Neural cell (in vitro differentiated cells): ENCODE results near the gene IL17A. TPM values are rescaled to one million over a fixed set of nuclear protein-coding genes. Genes with fewer than 3 reads are reported as not detected.

Experiments used
- H2AFZ ChIP-seq: fragments of 200-600, 300-800 bp; sonication (generic), shearing (Covaris generic); 2 replicates; pipeline ENCODE4 v1.6.0; 2014; ENCODE audit warnings: low read depth, mild to moderate bottlenecking, antibody characterized with exemption, low read length, moderate library complexity
- H3F3A ChIP-seq: fragments of 200-600 bp; shearing (Covaris generic); 2 replicates; pipeline ENCODE4 v1.6.1; 2016; ENCODE audit warnings: mild to moderate bottlenecking, moderate library complexity, mixed read lengths, antibody characterized with exemption, low read length; ENCODE audit not compliant: insufficient read depth, poor library complexity, severe bottlenecking
- H3K27ac ChIP-seq: fragments of 200-600, 300-800 bp; sonication (generic), shearing (Covaris generic); 2 replicates; pipeline ENCODE4 v1.5.1; 2014; ENCODE audit warnings: mild to moderate bottlenecking, low read length, moderate library complexity
- H3K27me3 ChIP-seq: fragments of 300-800, 200-600 bp; sonication (generic), shearing (Covaris generic); 2 replicates; pipeline ENCODE4 v1.6.0; 2014; ENCODE audit warnings: mild to moderate bottlenecking, low read depth, low read length, moderate library complexity; ENCODE audit not compliant: insufficient read depth
- H3K36me3 ChIP-seq: fragments of 300-800, 200-600 bp; sonication (generic), shearing (Covaris generic); 2 replicates; pipeline ENCODE4 v1.5.1; 2014; ENCODE audit warnings: mild to moderate bottlenecking, antibody characterized with exemption, low read length, moderate library complexity; ENCODE audit not compliant: insufficient read depth
- H3K4me2 ChIP-seq: fragments of 300-800, 200-600 bp; sonication (generic), shearing (Covaris generic); 2 replicates; pipeline ENCODE4 v1.6.0; 2014; ENCODE audit warnings: mild to moderate bottlenecking, low read length
- H3K4me3 ChIP-seq: fragments of 300-800, 200-600 bp; sonication (generic), shearing (Covaris generic); 2 replicates; pipeline ENCODE4 v1.5.1; 2014; ENCODE audit warnings: mild to moderate bottlenecking, low read length, moderate library complexity
- H3K79me2 ChIP-seq: fragments of 200-600 bp; shearing (Covaris generic); replicated peaks from 2 replicates; pipeline ENCODE4 v1.6.0; 2014; ENCODE audit warnings: mild to moderate bottlenecking, low read length, moderate library complexity; ENCODE audit not compliant: insufficient read depth
- H3K9ac ChIP-seq: fragments of 300-800, 200-600 bp; sonication (generic), shearing (Covaris generic); 2 replicates; pipeline ENCODE4 v1.6.1; 2016; ENCODE audit warnings: mild to moderate bottlenecking, low read length, mixed read lengths
- H3K9me2 ChIP-seq: fragments of 200-600 bp; shearing (Covaris generic); 2 replicates; pipeline ENCODE4 v1.6.1; 2016; ENCODE audit warnings: mild to moderate bottlenecking, low read length, mixed read lengths; ENCODE audit not compliant: insufficient read depth
- H3K9me3 ChIP-seq: fragments of 200-600, 300-800 bp; sonication (generic), shearing (Covaris generic); 2 replicates; pipeline ENCODE4 v1.6.1; 2016; ENCODE audit warnings: mild to moderate bottlenecking, mixed run types, low read length, moderate library complexity, mixed read lengths
- H4K20me1 ChIP-seq: fragments of 200-600 bp; shearing (Covaris generic); 2 replicates; pipeline ENCODE4 v1.6.1; 2016; ENCODE audit warnings: mild to moderate bottlenecking, mixed run types; ENCODE audit not compliant: insufficient read depth
- EP300 ChIP-seq: fragments of 450-650 bp; conservative IDR thresholded peaks from 2 replicates; pipeline ENCODE4 v1.6.1; 2014; ENCODE audit warnings: antibody characterized with exemption, mild to moderate bottlenecking, moderate library complexity; ENCODE audit not compliant: poor library complexity, severe bottlenecking
- EZH2 ChIP-seq: fragments of 200-600, 300-800 bp; shearing (Covaris generic), sonication (generic); IDR thresholded peaks from 2 replicates; pipeline ENCODE4 v1.6.1; 2014; ENCODE audit warnings: antibody characterized with exemption, low read length, borderline replicate concordance, mild to moderate bottlenecking; ENCODE audit not compliant: insufficient read depth, poor library complexity, severe bottlenecking
- MXI1 ChIP-seq: fragments of 450-650 bp; conservative IDR thresholded peaks from 2 replicates; pipeline ENCODE4 v1.6.1; 2014; ENCODE audit warnings: antibody characterized with exemption, mild to moderate bottlenecking; ENCODE audit not compliant: poor library complexity, severe bottlenecking
- POLR2AphosphoS5 ChIP-seq: IDR thresholded peaks from 2 replicates; pipeline ENCODE4 v1.6.1; 2012
- RAD21 ChIP-seq: fragments of 450-650 bp; conservative IDR thresholded peaks from 2 replicates; pipeline ENCODE4 v1.6.1; 2014; ENCODE audit warnings: antibody characterized with exemption, mild to moderate bottlenecking, moderate library complexity
- REST ChIP-seq: IDR thresholded peaks from 2 replicates; pipeline ENCODE4 v1.6.1; 2012; ENCODE audit warnings: borderline replicate concordance
- SMC3 ChIP-seq: fragments of 450-650 bp; conservative IDR thresholded peaks from 2 replicates; pipeline ENCODE4 v1.6.1; 2014; ENCODE audit warnings: antibody characterized with exemption, mild to moderate bottlenecking, moderate library complexity; ENCODE audit not compliant: poor library complexity
- TAF1 ChIP-seq: IDR thresholded peaks from 2 replicates; pipeline ENCODE4 v1.6.1; 2012; ENCODE audit warnings: low read depth
- polyA plus RNA-seq: library from polyadenylated mRNA; depleted of rRNA; stranded (reverse); fragments of >200 nt; gene quantifications from 2 replicates; pipeline ENCODE4 v1.2.3, GENCODE V29; 2014
- TF ChIP-seq, protein P1 (sequence below): fragments of 450-650 bp; IDR thresholded peaks from 2 replicates; pipeline ENCODE4 v1.5.1; 2014; ENCODE audit warnings: antibody characterized with exemption, mild to moderate bottlenecking, moderate library complexity; ENCODE audit not compliant: poor library complexity, severe bottlenecking

The IL17A gene
- polyA plus RNA-seq, 1 donor from 2014 or later, result not detected

DNA sequence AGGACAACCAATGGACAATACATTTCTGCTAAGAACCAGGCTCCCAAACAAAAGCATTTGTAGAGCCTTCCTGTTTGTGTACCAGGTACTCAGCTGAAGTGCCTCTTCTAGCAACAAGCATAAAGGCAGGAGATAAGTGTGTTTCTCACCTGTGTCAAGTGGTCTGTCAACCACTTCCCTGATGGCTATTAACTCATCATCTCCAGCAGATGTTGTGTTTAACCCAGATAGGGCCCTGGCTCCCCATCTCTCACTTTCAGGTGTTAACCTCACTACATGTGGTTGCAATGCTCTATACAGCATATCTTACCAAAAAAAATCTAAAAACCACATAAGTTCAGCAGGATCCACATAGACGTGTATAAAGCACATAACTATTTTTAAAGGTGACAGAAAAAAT lies 9.6 kb upstream of the IL17A start:
- H3K9me2 ChIP-seq, result no peaks in the 10 kb centered on the region
- H3K36me3 ChIP-seq, result no peaks in the 10 kb centered on the region
- no peak overlapping the region for H2AFZ ChIP-seq
- no peak overlapping the region for H3K4me3 ChIP-seq
- H3K27ac ChIP-seq, result no peak overlapping the region
- no peaks in the 10 kb centered on the region for H3K79me2 ChIP-seq
- no peaks in the 10 kb centered on the region for H3K27me3 ChIP-seq
- no peak overlapping the region for H3K9ac ChIP-seq
- H3K9me3 ChIP-seq, result no peaks in the 10 kb centered on the region
- no peaks in the 10 kb centered on the region for H3F3A ChIP-seq
- TF ChIP-seq REST, result no peak
- no peak for TF ChIP-seq MXI1
- H4K20me1 ChIP-seq, result no peaks in the 10 kb centered on the region
- no peak overlapping the region for H3K4me2 ChIP-seq

DNA sequence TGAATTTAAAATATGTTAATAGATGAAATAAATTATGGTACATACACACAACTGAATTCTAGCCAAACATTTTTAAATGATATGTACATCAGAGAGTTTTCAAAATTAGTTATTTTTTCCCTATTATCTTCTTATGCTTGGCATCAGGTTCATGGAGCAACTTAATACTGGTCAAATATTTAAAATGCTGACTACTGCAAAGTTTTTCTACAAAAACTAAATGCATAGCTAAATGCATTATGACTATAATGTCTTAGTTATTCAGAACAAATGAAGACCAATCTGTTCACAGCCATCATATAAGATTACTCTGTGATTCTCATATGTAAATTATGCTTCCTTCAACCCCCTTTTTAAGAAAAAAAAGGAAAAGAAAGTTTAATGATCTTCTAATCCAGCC lies 8.2 kb upstream of the IL17A start:
- Histone ChIP-seq H3K36me3 (no peaks in the 10 kb centered on the region), H3K4me2 (no peak overlapping the region), H3K9me3 (no peaks in the 10 kb centered on the region), H3F3A (no peaks in the 10 kb centered on the region), H3K4me3 (no peak overlapping the region), H3K9me2 (no peaks in the 10 kb centered on the region), H4K20me1 (no peaks in the 10 kb centered on the region), H2AFZ (no peak overlapping the region), H3K27ac (no peak overlapping the region), H3K9ac (no peak overlapping the region), H3K27me3 (no peaks in the 10 kb centered on the region), H3K79me2 (no peaks in the 10 kb centered on the region)
- TF ChIP-seq REST, result no peak
- no peak for TF ChIP-seq EP300
- TF ChIP-seq RAD21, result no peak
- TF ChIP-seq SMC3, result no peak
- TF ChIP-seq POLR2AphosphoS5, result no peak
- TF ChIP-seq, protein P1, sequence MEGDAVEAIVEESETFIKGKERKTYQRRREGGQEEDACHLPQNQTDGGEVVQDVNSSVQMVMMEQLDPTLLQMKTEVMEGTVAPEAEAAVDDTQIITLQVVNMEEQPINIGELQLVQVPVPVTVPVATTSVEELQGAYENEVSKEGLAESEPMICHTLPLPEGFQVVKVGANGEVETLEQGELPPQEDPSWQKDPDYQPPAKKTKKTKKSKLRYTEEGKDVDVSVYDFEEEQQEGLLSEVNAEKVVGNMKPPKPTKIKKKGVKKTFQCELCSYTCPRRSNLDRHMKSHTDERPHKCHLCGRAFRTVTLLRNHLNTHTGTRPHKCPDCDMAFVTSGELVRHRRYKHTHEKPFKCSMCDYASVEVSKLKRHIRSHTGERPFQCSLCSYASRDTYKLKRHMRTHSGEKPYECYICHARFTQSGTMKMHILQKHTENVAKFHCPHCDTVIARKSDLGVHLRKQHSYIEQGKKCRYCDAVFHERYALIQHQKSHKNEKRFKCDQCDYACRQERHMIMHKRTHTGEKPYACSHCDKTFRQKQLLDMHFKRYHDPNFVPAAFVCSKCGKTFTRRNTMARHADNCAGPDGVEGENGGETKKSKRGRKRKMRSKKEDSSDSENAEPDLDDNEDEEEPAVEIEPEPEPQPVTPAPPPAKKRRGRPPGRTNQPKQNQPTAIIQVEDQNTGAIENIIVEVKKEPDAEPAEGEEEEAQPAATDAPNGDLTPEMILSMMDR, result no peak
- no peak for TF ChIP-seq MXI1
- no peak for TF ChIP-seq EZH2
- no peak for TF ChIP-seq TAF1
